Measurements from ENCODE around the gene ZCCHC3.

DNA sequence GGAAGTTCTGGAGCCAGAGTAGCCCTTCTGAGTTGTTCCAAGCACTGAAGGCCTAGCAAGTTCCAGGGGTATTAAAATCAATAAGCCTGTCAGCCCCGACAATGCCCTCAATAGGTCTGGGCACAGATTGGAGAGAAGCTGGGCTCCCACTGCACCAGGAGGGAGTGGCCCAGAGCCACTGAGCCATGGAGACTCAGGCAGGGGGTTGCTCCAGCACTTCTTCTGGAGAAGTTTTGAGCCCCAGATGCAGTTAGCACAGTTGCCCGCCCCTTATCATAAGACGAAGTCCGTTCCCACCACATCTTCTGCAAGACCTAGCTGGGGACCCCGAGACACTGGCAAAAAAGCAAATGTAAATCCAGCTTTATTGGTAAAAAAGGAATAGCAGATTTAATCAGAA, 26.9 kb upstream of the ZCCHC3 start:
- TF ChIP-seq POLR2AphosphoS5 (IDR thresholded peaks at IDR 0.05; ENCODE audit: low read depth, low read length) (no peak), POLR2A (IDR thresholded peaks at IDR 0.05; ENCODE audit: low read depth, low read length) (no peak), TAF1 (IDR thresholded peaks at IDR 0.05; ENCODE audit: borderline replicate concordance, low read depth, low read length) (no peak)
